BE2C (cell line): ENCODE data around the gene SLC25A22.

ENCODE experiments used
- DNase-seq: peaks from one replicate; pipeline ENCODE4 v3.0.0-alpha.2; 2020
- H3K27me3 ChIP-seq: fragments of 250-450 bp; sonication (Bioruptor Pico); 2 replicates; pipeline ENCODE4 v1.5.1; 2020; ENCODE audit warnings: mild to moderate bottlenecking
- H3K36me3 ChIP-seq: fragments of 250-450 bp; sonication (Bioruptor Pico); 2 replicates; pipeline ENCODE4 v1.5.1; 2020; ENCODE audit warnings: mild to moderate bottlenecking
- H3K4me1 ChIP-seq: fragments of 250-450 bp; sonication (Bioruptor Pico); 2 replicates; pipeline ENCODE4 v1.5.1; 2020
- H3K4me3 ChIP-seq: 2 replicates; pipeline ENCODE4 v1.5.1; 2011; ENCODE audit warnings: low read depth, low read length
- H3K9me3 ChIP-seq: fragments of 250-450 bp; sonication (Bioruptor Pico); 2 replicates; pipeline ENCODE4 v1.5.1; 2020
- CTCF ChIP-seq: IDR thresholded peaks from 2 replicates; pipeline ENCODE4 v1.5.1; 2012; ENCODE audit warnings: mild to moderate bottlenecking, low read depth, low read length

The SLC25A22 gene

GRCh38 chr11:813072-813455, 15.0 kb upstream of the SLC25A22 start:
- peaks cover 2% of the 10 kb centered on the region; the same call in 1 of the 2 replicates for H3K4me1 ChIP-seq
- H3K27me3 ChIP-seq = no peaks in the 10 kb centered on the region
- H3K4me3 ChIP-seq = no peak overlapping the region
- no peaks in the 10 kb centered on the region for H3K9me3 ChIP-seq
- no peak for TF ChIP-seq CTCF
- no peak for DNase-seq
- peaks cover 29% of the 10 kb centered on the region for H3K36me3 ChIP-seq

- no peak for DNase-seq
- peaks cover 29% of the 10 kb centered on the region for H3K36me3 ChIP-seq
- H3K4me3 ChIP-seq = no peak overlapping the region
- H3K4me1 ChIP-seq = peaks cover 2% of the 10 kb centered on the region; the same call in 1 of the 2 replicates
- H3K27me3 ChIP-seq = no peaks in the 10 kb centered on the region
- H3K9me3 ChIP-seq = no peaks in the 10 kb centered on the region
- TF ChIP-seq CTCF = no peak
Measured at GRCh38 chr11:812390-812789, 14.3 kb upstream of the SLC25A22 start.

DNA sequence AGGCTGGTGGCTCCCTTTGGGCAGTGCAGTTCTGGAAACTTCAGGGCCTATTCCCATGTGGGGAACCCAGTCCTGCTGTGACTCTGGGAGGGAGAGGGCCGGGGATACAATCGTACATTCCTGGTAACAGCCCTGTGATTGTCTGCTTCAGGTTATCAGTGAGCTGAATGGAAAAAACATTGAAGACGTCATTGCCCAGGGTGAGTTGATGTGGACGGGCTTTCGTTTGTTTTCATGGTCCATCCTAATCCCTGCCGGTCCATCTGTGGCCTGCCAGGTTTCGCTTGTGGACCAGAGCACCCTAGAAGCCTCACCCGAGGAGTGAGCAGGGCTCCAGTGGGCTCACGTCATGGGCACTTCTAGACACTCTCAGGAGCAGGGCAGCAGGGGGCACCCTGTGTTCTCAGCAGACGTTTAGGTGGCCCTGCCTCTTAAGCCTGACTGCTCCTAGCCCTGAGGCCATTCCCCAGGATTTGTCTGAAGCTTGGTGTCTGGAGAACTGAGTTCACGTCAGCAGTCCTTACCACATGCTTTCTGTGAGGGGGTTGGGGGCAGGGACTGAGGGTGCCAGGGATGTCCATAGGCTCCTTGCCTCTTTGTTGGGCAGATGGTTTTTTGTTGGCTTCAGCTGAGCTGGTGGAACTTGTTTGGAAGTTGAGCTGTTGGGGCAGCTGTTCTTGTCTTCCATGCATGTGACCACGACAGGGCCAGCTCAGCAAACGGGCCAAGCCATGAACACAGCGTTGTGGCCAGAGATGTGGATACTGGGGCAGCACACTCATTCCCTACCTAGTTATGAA, 13.6 kb upstream of the SLC25A22 start:
- Histone ChIP-seq H3K4me1 (peaks cover 2% of the 10 kb centered on the region; the same call in 1 of the 2 replicates), H3K4me3 (peak overlapping the region; percentile 81), H3K9me3 (no peaks in the 10 kb centered on the region), H3K36me3 (peaks cover 29% of the 10 kb centered on the region), H3K27me3 (no peaks in the 10 kb centered on the region)
- no peak for DNase-seq
- no peak for TF ChIP-seq CTCF

- DNase-seq = no peak
- Histone ChIP-seq H3K36me3 (peaks cover 29% of the 10 kb centered on the region), H3K4me1 (peaks cover 2% of the 10 kb centered on the region; the same call in 1 of the 2 replicates), H3K27me3 (no peaks in the 10 kb centered on the region), H3K9me3 (no peaks in the 10 kb centered on the region), H3K4me3 (peak overlapping the region; percentile 81)
- no peak for TF ChIP-seq CTCF
Measured at GRCh38 chr11:810040-810567, 12.0 kb upstream of the SLC25A22 start.

DNA sequence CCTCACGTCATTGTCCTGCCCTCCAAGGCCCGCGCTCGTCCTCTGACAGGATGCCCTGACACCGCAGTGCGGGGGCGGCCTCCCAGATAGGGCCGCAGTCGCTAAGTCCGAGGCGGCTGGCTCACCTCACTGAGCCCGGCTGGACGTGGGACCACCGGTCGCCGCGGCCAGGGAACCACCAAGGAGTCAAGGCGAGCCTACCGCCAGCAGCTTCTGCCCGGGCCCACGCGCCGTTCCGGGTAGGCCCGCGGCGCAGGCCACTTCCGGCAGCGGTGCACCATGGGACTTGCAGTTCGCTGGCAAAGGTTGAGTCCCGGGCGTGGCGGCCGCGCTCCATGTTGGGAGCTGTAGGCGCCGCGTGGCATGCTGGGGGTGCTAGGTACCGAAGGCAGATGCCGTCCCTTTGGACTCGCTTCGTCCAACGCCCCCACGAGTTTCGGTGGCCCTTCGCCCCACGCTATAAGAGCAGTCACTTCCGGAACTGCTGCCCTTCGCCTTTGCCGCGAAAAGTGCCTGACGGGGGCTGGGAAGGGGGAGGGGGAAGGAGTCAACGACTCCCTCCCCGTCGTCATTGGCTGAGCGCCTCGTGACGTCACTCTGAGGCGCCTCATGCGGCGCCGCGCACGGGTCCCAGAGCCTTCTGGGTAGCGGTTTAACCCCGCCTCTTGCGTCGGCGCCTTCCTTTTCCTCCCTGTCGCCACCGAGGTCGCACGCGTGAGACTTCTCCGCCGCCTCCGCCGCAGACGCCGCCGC, 11.4 kb upstream of the SLC25A22 start, which contains the start of gene RPLP2:
RPLP2 (plus strand) TSS at position 681 of the 753 bp plus-strand sequence. CDS start 268 bp downstream, outside the sequence.
- DNase-seq = peak; percentile 92
- peak within 1 kb of the TSS; percentile 81 for H3K4me3 ChIP-seq
- peaks cover 5% of the 10 kb centered on the region for H3K4me1 ChIP-seq
- peaks cover 29% of the 10 kb centered on the region for H3K36me3 ChIP-seq
- no peaks in the 10 kb centered on the region for H3K9me3 ChIP-seq
- no peak for TF ChIP-seq CTCF
- no peaks in the 10 kb centered on the region for H3K27me3 ChIP-seq
